Left ventricle myocardium inferior (tissue), 1 donor: ENCODE results near the gene BMPER. TPM values are rescaled to one million over a fixed set of nuclear protein-coding genes. Genes with fewer than 3 reads are reported as not detected.

ENCODE experiments used
- DNase-seq: peaks from one replicate; pipeline ENCODE4 v3.0.0-alpha.2; 2020
- H3K27ac ChIP-seq: fragments of 200-600 bp; replicated peaks from 2 replicates; pipeline ENCODE4 v1.8.0; 2021
- H3K27me3 ChIP-seq: fragments of 200-600 bp; 2 replicates; pipeline ENCODE4 v1.8.0; 2021; ENCODE audit warnings: low read depth
- H3K36me3 ChIP-seq: fragments of 200-600 bp; 2 replicates; pipeline ENCODE4 v1.8.0; 2021
- H3K4me1 ChIP-seq: fragments of 200-600 bp; 2 replicates; pipeline ENCODE4 v1.8.0; 2021
- H3K4me3 ChIP-seq: fragments of 200-600 bp; 2 replicates; pipeline ENCODE4 v1.8.0; 2021; ENCODE audit warnings: mild to moderate bottlenecking, moderate library complexity
- H3K9me3 ChIP-seq: fragments of 200-600 bp; replicated peaks from 2 replicates; pipeline ENCODE4 v1.8.0; 2021
- CTCF ChIP-seq: fragments of 200-600 bp; IDR thresholded peaks from 2 replicates; pipeline ENCODE4 v1.8.0; 2021; ENCODE audit warnings: antibody characterized with exemption, mild to moderate bottlenecking, borderline replicate concordance
- intact Hi-C: fragments of 100-400 bp; cut with micrococcal nuclease; formaldehyde crosslinking; loops from one replicate; pipeline ENCODE4 v1.11.0; 2022
- total RNA-seq: library from RNA; stranded (reverse); fragmentation: NEBNext Ultra II Directional; extraction: Animal tissue kit (Norgen Biotek cat#: 25700); gene quantifications from one replicate; pipeline ENCODE4 v1.2.1, GENCODE V29; 2021
- donor health status: DM: no; HTN: yes; CAD: no; lungs with severe emphysema.

The BMPER gene
- total RNA-seq, 1 donor from 2014 or later, result 2.9 TPM

- H3K9me3 ChIP-seq, result no peaks in the 10 kb centered on the region
- no peaks in the 10 kb centered on the region for H3K4me1 ChIP-seq
- H3K4me3 ChIP-seq, result no peak overlapping the region
- TF ChIP-seq CTCF, result no peak
- peaks cover 20% of the 10 kb centered on the region for H3K27me3 ChIP-seq
- intact Hi-C loops, result loop anchor here (10.0 kb wide), 2 partner anchors 184 to 754 kb away; no protein-coding TSS in a partner anchor
- H3K27ac ChIP-seq, result no peak overlapping the region
- DNase-seq, result no peak
- no peaks in the 10 kb centered on the region for H3K36me3 ChIP-seq
Observed at GRCh38 chr7:33939121-33939520, 33.8 kb downstream of the BMPER start.

DNA sequence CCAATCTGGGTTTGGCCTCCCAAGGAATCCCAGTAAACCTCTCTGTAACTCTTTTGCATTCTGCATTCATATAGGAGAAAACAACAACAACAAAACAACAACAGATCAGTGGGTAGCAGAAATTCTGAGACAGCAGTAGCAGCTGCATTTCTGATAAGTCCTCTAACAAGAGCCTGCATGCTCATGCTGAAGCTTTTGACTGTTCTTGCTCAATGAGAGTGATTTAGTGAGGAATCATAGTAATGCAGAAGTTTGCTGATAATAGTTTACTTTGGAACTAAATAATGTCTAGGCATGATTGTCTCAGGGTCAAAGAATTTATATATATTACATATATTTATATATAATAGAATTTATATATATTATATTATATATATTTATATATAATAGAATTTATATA, 35.2 kb downstream of the BMPER start:
- DNase-seq, result no peak
- Histone ChIP-seq H3K27me3 (peaks cover 20% of the 10 kb centered on the region), H3K4me1 (no peaks in the 10 kb centered on the region), H3K4me3 (no peak overlapping the region), H3K36me3 (no peaks in the 10 kb centered on the region), H3K27ac (no peak overlapping the region), H3K9me3 (no peaks in the 10 kb centered on the region)
- TF ChIP-seq CTCF, result no peak
- intact Hi-C loops, result no loop called here

DNA sequence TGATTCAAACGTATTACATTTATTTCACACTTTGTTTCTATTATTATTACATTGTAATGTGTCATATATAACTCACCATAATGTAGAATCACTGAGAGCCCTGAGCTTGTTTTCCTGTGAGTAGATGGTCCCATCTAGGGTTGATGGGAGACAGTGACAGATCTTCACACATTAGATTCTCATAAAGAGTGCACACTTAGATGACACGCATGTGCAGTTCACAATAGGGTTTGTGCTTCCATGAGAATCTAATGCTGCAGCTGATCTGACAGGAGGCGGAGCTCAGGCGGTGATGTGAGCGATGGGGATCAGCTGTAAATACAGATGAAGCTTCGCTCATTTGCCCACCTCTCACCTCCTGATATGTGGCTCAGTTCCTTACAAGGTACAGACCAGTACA, 36.1 kb downstream of the BMPER start:
- Histone ChIP-seq H3K27ac (no peak overlapping the region), H3K4me3 (no peak overlapping the region), H3K9me3 (no peaks in the 10 kb centered on the region), H3K36me3 (no peaks in the 10 kb centered on the region), H3K4me1 (no peaks in the 10 kb centered on the region), H3K27me3 (peaks cover 20% of the 10 kb centered on the region)
- no peak for TF ChIP-seq CTCF
- intact Hi-C loops, result no loop called here
- no peak for DNase-seq

- TF ChIP-seq CTCF, result no peak
Observed at GRCh38 chr7:33946094-33946699, 40.9 kb downstream of the BMPER start.

DNA sequence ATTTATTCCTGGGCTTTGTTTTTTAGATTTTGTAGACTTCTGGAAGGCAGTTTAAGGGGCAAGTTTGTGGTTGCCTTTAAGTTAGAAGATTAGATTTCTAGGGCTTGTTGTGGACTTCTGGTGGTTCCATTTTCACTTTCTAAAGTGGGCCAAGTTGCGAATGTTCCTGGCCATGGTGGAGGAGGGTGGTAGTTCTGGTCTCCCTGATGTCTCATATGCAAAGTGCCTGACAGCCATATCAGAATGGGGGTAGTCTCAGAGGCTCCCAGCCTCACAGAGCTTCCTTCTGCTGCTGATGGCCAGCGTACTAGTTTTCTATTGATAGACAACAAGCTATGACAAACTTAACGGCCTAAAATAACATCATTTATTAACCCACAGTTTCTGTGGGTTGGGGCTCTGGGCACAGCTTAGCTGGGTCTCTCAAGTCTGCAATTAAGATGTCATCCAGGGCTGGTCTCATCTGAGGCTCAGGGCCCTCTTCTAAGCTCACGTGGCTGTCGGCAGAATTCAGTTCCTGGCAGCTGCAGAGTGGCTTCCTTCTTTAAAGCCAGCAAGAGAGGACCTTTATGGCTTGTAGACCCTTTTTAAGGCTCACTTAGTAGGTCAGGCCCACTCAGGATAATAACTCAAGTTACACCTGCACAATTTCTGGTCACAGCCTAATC, 44.8 kb downstream of the BMPER start:
- Histone ChIP-seq H3K27ac (no peak overlapping the region), H3K4me3 (no peak overlapping the region), H3K4me1 (no peaks in the 10 kb centered on the region), H3K27me3 (peaks cover 5% of the 10 kb centered on the region), H3K9me3 (no peaks in the 10 kb centered on the region), H3K36me3 (no peaks in the 10 kb centered on the region)
- TF ChIP-seq CTCF, result no peak
- intact Hi-C loops, result no loop called here
- no peak for DNase-seq

More at GRCh38 chr7:33946094-33946699, 40.9 kb downstream of the BMPER start:
- Histone ChIP-seq H3K27ac (no peak overlapping the region), H3K4me3 (no peak overlapping the region), H3K36me3 (no peaks in the 10 kb centered on the region), H3K27me3 (no peaks in the 10 kb centered on the region), H3K9me3 (no peaks in the 10 kb centered on the region), H3K4me1 (no peaks in the 10 kb centered on the region)
- DNase-seq, result no peak
- intact Hi-C loops, result no loop called here
